GM12801 (cell line): ENCODE data around the gene PYM1.

Experiments used
- TF ChIP-seq, protein P1 (sequence below): IDR thresholded peaks from one replicate; pipeline ENCODE4 v1.5.1; 2011; ENCODE audit warnings: control low read depth; ENCODE audit not compliant: insufficient read length; ENCODE audit errors: extremely low read depth

PYM1 gene

GRCh38 chr12:55969356-55969755 lies 41.7 kb upstream of the PYM1 start:
- TF ChIP-seq, protein P1, sequence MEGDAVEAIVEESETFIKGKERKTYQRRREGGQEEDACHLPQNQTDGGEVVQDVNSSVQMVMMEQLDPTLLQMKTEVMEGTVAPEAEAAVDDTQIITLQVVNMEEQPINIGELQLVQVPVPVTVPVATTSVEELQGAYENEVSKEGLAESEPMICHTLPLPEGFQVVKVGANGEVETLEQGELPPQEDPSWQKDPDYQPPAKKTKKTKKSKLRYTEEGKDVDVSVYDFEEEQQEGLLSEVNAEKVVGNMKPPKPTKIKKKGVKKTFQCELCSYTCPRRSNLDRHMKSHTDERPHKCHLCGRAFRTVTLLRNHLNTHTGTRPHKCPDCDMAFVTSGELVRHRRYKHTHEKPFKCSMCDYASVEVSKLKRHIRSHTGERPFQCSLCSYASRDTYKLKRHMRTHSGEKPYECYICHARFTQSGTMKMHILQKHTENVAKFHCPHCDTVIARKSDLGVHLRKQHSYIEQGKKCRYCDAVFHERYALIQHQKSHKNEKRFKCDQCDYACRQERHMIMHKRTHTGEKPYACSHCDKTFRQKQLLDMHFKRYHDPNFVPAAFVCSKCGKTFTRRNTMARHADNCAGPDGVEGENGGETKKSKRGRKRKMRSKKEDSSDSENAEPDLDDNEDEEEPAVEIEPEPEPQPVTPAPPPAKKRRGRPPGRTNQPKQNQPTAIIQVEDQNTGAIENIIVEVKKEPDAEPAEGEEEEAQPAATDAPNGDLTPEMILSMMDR, result no peak

GRCh38 chr12:55966408-55967281 lies 39.0 kb upstream of the PYM1 start, which contains the start of gene CDK2:
TSS of gene CDK2 (plus strand) at chr12:55966830. CDS start at chr12:55967009, 179 bp downstream.
- TF ChIP-seq, protein P1, result no peak

- TF ChIP-seq, protein P1, result no peak
Measured at GRCh38 chr12:55965941-55966407, 38.3 kb upstream of the PYM1 start, which contains the start of gene PMEL. TSS of gene PMEL (minus strand) at chr12:55966042. CDS start at chr12:55966011, 31 bp downstream.

GRCh38 chr12:55965240-55965639 lies 37.5 kb upstream of the PYM1 start:
- TF ChIP-seq, protein P1, result no peak

DNA sequence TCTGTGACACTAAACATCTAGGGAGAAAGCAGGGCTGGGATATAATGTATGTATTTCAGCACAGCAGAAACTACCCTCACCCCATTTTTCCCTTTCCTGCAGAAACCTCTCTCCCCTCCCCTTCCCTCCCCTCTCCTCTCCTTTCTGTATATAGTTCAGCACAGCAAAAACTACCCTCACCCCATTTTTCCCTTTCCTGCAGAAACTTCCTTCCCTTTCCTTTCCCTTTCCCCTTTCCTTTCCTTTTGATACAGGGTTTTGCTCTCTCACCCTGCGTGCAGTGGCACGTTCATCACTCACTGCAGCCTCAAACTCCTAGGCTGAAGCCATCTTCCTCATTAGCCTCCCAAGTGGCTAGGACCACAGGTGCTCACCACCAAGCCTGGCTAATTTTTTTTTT lies 36.1 kb upstream of the PYM1 start:
- TF ChIP-seq, protein P1, result no peak

DNA sequence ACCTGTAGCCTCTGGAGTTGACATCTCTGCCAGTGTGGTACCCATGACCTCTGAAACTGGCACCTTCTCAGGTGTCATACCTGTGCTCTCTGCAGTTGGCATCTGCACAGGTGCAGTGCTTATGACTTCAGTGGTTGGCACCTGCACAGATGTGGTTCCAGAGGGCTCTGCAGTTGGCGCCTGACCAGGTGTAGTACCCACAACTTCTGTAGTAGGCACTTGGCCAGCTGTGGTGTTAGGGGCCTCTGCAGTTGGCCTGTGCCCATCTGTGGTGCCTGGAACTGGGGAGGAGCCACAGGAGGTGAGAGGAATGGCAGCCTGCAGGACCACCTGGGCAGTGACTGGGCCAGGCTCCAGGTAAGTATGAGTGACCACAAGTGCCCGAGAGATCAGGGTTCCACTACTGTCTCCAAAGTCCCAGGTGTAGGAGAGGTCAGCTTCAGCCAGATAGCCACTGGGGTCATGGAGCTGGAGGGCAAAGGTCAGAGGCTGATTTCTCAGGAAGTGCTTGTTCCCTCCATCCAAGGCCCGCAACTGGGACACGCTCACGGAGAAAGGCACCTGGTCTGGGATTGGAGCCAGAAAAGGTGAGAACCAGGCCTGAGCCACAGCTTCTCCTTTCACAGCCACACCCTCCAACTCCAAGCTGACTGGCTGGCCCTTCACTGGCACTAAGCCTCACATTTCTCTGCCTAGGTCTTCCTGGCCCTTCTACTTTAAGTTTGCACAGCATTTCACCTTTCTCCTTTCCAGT lies 29.6 kb upstream of the PYM1 start:
- TF ChIP-seq, protein P1, result no peak
